Ishikawa (cell line): ENCODE measurements around the gene PCBP3.

Experiments used
- CEBPB ChIP-seq: IDR thresholded peaks from 2 replicates; pipeline ENCODE4 v1.6.1; 2012
- CREB1 ChIP-seq: IDR thresholded peaks from 2 replicates; pipeline ENCODE4 v1.6.1; 2012; ENCODE audit warnings: low read depth
- EGR1 ChIP-seq: IDR thresholded peaks from 2 replicates; pipeline ENCODE4 v1.6.1; 2012
- EP300 ChIP-seq: IDR thresholded peaks from 2 replicates; pipeline ENCODE4 v1.6.1; 2012; ENCODE audit warnings: borderline replicate concordance
- FOXM1 ChIP-seq: IDR thresholded peaks from 2 replicates; pipeline ENCODE4 v1.6.1; 2012; ENCODE audit warnings: low read depth, borderline replicate concordance
- MAX ChIP-seq: IDR thresholded peaks from 2 replicates; pipeline ENCODE4 v1.6.1; 2012
- NFIC ChIP-seq: IDR thresholded peaks from 2 replicates; pipeline ENCODE4 v1.6.1; 2012
- RAD21 ChIP-seq: IDR thresholded peaks from 2 replicates; pipeline ENCODE4 v1.6.1; 2012; ENCODE audit warnings: low read depth
- TAF1 ChIP-seq: IDR thresholded peaks from 2 replicates; pipeline ENCODE4 v1.6.1; 2012; ENCODE audit warnings: low read depth, mild to moderate bottlenecking
- TCF12 ChIP-seq: IDR thresholded peaks from 2 replicates; pipeline ENCODE4 v1.6.1; 2012; ENCODE audit warnings: low read depth
- TEAD4 ChIP-seq: IDR thresholded peaks from 2 replicates; pipeline ENCODE4 v1.6.1; 2012
- USF1 ChIP-seq: IDR thresholded peaks from 2 replicates; pipeline ENCODE4 v1.6.1; 2012
- YY1 ChIP-seq: IDR thresholded peaks from 2 replicates; pipeline ENCODE4 v1.6.1; 2012; ENCODE audit warnings: low read depth
- ZBTB7A ChIP-seq: IDR thresholded peaks from 2 replicates; pipeline ENCODE4 v1.6.1; 2012; ENCODE audit warnings: low read depth
- TF ChIP-seq, protein P1 (sequence below): IDR thresholded peaks from 2 replicates; pipeline ENCODE4 v1.6.1; 2012; ENCODE audit warnings: low read depth, mild to moderate bottlenecking

The PCBP3 gene

GRCh38 chr21:45761704-45762103, 118.2 kb downstream of the PCBP3 start:
- no peak for TF ChIP-seq CREB1
- TF ChIP-seq ZBTB7A = no peak
- no peak for TF ChIP-seq YY1
- no peak for TF ChIP-seq EGR1
- TF ChIP-seq TAF1 = no peak
- no peak for TF ChIP-seq FOXM1
- TF ChIP-seq NFIC = no peak

DNA sequence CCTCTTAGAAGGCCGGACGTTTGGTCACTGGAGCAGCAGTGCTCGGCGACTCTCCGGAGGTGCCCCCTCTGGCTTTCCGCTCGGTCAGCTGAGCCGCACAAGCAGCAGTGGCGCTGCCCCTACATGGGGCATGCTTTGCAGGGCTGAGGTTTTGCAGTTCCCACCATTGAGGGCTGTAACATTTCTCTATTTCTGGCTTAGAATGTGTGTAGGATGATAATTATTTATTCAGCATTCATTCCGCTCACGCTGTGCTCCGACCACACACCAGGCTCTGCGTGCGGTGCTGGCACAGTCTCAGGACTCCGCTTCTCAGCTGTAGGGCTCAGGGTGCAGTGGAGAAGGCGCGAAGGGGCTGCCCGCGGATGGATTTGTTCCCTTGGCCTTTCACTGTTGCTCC, 119.5 kb downstream of the PCBP3 start:
- TF ChIP-seq CREB1 = no peak
- TF ChIP-seq TAF1 = no peak
- TF ChIP-seq, protein P1, sequence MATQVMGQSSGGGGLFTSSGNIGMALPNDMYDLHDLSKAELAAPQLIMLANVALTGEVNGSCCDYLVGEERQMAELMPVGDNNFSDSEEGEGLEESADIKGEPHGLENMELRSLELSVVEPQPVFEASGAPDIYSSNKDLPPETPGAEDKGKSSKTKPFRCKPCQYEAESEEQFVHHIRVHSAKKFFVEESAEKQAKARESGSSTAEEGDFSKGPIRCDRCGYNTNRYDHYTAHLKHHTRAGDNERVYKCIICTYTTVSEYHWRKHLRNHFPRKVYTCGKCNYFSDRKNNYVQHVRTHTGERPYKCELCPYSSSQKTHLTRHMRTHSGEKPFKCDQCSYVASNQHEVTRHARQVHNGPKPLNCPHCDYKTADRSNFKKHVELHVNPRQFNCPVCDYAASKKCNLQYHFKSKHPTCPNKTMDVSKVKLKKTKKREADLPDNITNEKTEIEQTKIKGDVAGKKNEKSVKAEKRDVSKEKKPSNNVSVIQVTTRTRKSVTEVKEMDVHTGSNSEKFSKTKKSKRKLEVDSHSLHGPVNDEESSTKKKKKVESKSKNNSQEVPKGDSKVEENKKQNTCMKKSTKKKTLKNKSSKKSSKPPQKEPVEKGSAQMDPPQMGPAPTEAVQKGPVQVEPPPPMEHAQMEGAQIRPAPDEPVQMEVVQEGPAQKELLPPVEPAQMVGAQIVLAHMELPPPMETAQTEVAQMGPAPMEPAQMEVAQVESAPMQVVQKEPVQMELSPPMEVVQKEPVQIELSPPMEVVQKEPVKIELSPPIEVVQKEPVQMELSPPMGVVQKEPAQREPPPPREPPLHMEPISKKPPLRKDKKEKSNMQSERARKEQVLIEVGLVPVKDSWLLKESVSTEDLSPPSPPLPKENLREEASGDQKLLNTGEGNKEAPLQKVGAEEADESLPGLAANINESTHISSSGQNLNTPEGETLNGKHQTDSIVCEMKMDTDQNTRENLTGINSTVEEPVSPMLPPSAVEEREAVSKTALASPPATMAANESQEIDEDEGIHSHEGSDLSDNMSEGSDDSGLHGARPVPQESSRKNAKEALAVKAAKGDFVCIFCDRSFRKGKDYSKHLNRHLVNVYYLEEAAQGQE = no peak
- TF ChIP-seq YY1 = no peak
- no peak for TF ChIP-seq MAX
- TF ChIP-seq TEAD4 = no peak
- no peak for TF ChIP-seq TCF12
- TF ChIP-seq FOXM1 = no peak
- TF ChIP-seq NFIC = no peak
- no peak for TF ChIP-seq CEBPB
- no peak for TF ChIP-seq RAD21
- no peak for TF ChIP-seq ZBTB7A
- no peak for TF ChIP-seq USF1

DNA sequence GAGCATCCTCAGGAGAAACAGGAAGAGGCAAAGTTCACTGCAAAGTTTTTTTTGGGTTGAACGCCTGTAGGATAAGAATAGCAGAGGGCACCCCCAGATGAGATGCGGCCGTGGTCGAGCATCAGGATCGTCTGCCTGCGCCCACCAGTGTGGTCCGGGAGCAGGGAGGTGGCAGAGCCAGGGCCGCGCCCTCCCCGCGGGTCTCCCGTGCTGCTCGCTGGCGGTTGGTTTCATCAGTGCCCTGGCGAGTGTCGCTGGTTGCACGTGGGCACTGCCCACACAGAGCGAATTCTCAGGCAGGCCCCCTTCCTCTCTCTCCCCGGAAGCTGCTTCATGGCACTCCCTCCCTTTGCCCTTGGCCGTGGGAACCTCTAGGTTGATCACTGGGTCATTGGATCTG, 120.0 kb downstream of the PCBP3 start:
- no peak for TF ChIP-seq FOXM1

- TF ChIP-seq, protein P1 = no peak
Measured at GRCh38 chr21:45764792-45765191, 121.3 kb downstream of the PCBP3 start.

GRCh38 chr21:45765375-45765774, 121.8 kb downstream of the PCBP3 start:
- TF ChIP-seq CEBPB = no peak
- no peak for TF ChIP-seq ZBTB7A

- TF ChIP-seq TCF12 = no peak
- TF ChIP-seq EP300 = no peak
- TF ChIP-seq USF1 = no peak
- TF ChIP-seq, protein P1 = no peak
- TF ChIP-seq CEBPB = no peak
- TF ChIP-seq EGR1 = no peak
- no peak for TF ChIP-seq NFIC
- TF ChIP-seq RAD21 = no peak
- no peak for TF ChIP-seq FOXM1
- no peak for TF ChIP-seq YY1
- no peak for TF ChIP-seq TAF1
- no peak for TF ChIP-seq CREB1
- no peak for TF ChIP-seq TEAD4
- no peak for TF ChIP-seq ZBTB7A
- TF ChIP-seq MAX = no peak
Measured at GRCh38 chr21:45766055-45766454, 122.5 kb downstream of the PCBP3 start.
